Measurements from ENCODE around the gene WASL. TPM values are rescaled to one million over a fixed set of nuclear protein-coding genes. Genes with fewer than 3 reads are reported as not detected.
A peak's percentile ranks its signal among the peaks of the same experiment; 100 is the strongest.

The WASL gene
- total RNA-seq, 1 donor from 2014 or later = 33.7 TPM

DNA sequence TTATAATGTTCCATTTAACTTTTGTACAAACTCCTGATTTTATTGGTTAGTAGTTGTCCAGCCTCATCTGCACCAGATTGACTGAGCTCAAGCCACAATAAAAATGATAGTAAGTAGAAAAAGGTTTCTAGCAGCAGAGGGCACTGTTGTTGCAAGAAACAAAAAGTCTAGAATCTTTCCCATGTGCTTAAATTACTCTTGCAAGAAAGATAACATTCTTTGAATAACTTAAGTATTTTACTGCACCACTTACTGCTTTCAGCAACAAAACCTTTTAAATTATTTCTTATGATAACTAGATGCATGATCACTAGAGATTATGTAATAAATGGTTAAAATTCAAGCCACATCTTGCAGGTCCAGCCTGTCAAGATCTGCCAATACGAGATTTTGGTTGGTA, 66.1 kb downstream of the WASL start:
- peak; percentile 15 for DNase-seq (ENCODE audit: low spot score)
- peaks cover 11% of the 10 kb centered on the region for H3K36me3 Mint-ChIP-seq (ENCODE audit: low read depth, unreplicated experiment)
- TF ChIP-seq, protein P1, sequence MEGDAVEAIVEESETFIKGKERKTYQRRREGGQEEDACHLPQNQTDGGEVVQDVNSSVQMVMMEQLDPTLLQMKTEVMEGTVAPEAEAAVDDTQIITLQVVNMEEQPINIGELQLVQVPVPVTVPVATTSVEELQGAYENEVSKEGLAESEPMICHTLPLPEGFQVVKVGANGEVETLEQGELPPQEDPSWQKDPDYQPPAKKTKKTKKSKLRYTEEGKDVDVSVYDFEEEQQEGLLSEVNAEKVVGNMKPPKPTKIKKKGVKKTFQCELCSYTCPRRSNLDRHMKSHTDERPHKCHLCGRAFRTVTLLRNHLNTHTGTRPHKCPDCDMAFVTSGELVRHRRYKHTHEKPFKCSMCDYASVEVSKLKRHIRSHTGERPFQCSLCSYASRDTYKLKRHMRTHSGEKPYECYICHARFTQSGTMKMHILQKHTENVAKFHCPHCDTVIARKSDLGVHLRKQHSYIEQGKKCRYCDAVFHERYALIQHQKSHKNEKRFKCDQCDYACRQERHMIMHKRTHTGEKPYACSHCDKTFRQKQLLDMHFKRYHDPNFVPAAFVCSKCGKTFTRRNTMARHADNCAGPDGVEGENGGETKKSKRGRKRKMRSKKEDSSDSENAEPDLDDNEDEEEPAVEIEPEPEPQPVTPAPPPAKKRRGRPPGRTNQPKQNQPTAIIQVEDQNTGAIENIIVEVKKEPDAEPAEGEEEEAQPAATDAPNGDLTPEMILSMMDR (IDR thresholded peaks at IDR 0.05; ENCODE audit: unreplicated experiment) = peak; percentile 68
- no peak overlapping the region for H3K27ac Mint-ChIP-seq (ENCODE audit: unreplicated experiment)
- no peak overlapping the region for H3K4me3 Mint-ChIP-seq (ENCODE audit: unreplicated experiment)
- no peaks in the 10 kb centered on the region for H3K9me3 Mint-ChIP-seq (ENCODE audit: unreplicated experiment)
- H3K4me1 Mint-ChIP-seq (ENCODE audit: unreplicated experiment) = peaks cover 5% of the 10 kb centered on the region
- peaks cover 2% of the 10 kb centered on the region for H3K27me3 Mint-ChIP-seq (ENCODE audit: unreplicated experiment)

DNA sequence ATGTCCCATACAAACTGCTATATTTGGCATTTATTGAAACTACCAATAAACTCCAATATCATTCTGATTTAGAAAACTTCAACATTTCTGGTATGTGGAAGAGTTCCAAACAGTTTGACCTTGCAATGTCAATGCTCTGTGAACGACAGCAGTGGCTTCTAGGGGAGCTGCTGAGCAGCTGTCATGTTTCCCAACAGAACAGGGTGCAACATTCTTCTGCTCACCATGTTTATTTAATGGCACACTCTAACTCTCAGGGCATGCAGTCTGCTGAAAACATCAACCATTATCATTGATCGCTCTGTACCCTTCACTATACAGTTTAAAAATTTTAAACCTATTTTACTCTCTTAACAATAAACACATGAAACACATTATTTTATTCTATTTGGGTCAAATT, 67.2 kb downstream of the WASL start:
- no peak for DNase-seq (ENCODE audit: low spot score)
- Mint-ChIP-seq H3K27ac (ENCODE audit: unreplicated experiment) (no peak overlapping the region), H3K27me3 (ENCODE audit: unreplicated experiment) (peaks cover 2% of the 10 kb centered on the region), H3K9me3 (ENCODE audit: unreplicated experiment) (no peaks in the 10 kb centered on the region), H3K4me3 (ENCODE audit: unreplicated experiment) (no peak overlapping the region), H3K4me1 (ENCODE audit: unreplicated experiment) (peaks cover 5% of the 10 kb centered on the region), H3K36me3 (ENCODE audit: low read depth, unreplicated experiment) (peaks cover 11% of the 10 kb centered on the region)
- TF ChIP-seq, protein P1 (IDR thresholded peaks at IDR 0.05; ENCODE audit: unreplicated experiment) = no peak

DNA sequence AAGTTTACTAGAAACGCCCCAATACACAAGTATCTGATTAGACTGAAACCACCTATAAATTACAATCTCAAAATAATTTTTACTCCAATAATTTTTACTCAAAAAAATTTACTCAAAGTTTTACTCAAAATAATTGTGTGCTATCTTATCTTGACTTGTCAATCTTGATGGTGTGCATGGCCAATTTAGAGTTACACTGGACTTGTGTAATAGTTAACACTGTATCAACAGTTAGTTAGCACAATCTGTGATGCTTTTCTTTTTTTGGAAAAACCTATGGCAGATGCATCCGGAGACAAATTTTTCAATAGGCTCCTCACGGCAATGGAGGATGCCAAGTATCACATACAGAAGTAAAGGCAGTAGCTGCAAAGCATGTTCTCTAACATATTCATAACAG, 68.2 kb downstream of the WASL start:
- peaks cover 2% of the 10 kb centered on the region for H3K27me3 Mint-ChIP-seq (ENCODE audit: unreplicated experiment)
- no peak overlapping the region for H3K4me3 Mint-ChIP-seq (ENCODE audit: unreplicated experiment)
- peaks cover 11% of the 10 kb centered on the region for H3K36me3 Mint-ChIP-seq (ENCODE audit: low read depth, unreplicated experiment)
- DNase-seq (ENCODE audit: low spot score) = no peak
- peaks cover 5% of the 10 kb centered on the region for H3K4me1 Mint-ChIP-seq (ENCODE audit: unreplicated experiment)
- no peak overlapping the region for H3K27ac Mint-ChIP-seq (ENCODE audit: unreplicated experiment)
- TF ChIP-seq, protein P1 (IDR thresholded peaks at IDR 0.05; ENCODE audit: unreplicated experiment) = no peak
- H3K9me3 Mint-ChIP-seq (ENCODE audit: unreplicated experiment) = no peaks in the 10 kb centered on the region

DNA sequence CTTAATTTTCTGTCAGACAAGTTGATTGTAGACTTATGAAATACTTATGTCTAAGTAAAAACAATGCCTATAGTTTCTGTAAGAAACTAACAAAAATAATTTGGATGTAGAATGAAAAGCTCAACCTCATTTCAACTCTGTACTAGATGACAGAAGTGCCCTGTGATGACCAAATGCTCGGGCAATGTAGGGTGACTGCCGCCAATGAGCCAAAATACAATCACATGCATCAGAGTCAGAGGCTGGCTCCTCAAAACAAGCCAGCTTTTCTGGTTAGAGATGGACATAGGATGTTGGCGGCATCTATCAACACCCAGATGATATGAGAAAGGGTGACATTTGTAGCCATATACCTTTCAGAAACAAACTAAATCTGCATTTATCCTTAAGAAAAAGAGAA, 69.2 kb downstream of the WASL start:
- H3K4me1 Mint-ChIP-seq (ENCODE audit: unreplicated experiment) = peaks cover 5% of the 10 kb centered on the region
- H3K27ac Mint-ChIP-seq (ENCODE audit: unreplicated experiment) = no peak overlapping the region
- TF ChIP-seq, protein P1 (IDR thresholded peaks at IDR 0.05; ENCODE audit: unreplicated experiment) = no peak
- H3K36me3 Mint-ChIP-seq (ENCODE audit: low read depth, unreplicated experiment) = peaks cover 4% of the 10 kb centered on the region
- H3K27me3 Mint-ChIP-seq (ENCODE audit: unreplicated experiment) = no peaks in the 10 kb centered on the region
- H3K9me3 Mint-ChIP-seq (ENCODE audit: unreplicated experiment) = no peaks in the 10 kb centered on the region
- H3K4me3 Mint-ChIP-seq (ENCODE audit: unreplicated experiment) = no peak overlapping the region
- no peak for DNase-seq (ENCODE audit: low spot score)

DNA sequence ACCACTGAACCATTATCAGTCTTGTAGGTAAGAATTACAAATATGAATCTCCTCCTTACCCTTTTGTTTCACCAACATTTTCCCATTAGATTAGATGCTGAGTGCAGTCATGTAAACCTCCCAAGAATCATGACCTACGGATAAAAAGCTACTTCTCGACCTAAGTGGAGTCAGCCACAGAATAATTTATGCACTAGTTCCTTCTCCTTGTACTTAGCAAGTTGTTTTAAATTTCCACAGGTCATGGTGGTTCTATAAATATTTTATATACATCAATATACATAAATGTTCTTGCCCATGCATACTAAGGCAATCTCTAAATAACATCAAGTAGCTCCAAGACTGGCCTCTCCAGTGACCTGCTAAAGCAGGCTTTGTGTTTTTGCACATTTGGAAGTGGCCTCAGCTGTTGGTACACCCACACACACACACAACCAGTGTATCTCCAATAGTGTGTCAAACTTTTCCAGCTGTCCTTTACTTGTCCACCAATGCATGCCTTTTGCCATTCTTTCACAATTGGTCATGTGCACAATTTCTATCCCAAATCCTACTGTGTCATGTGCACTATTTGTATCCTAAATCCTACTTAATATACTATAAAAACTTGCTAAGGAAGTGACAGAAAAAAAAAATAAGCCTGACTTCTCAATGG, 71.6 kb downstream of the WASL start:
- no peak for DNase-seq (ENCODE audit: low spot score)
- Mint-ChIP-seq H3K27me3 (ENCODE audit: unreplicated experiment) (peaks cover 2% of the 10 kb centered on the region), H3K4me3 (ENCODE audit: unreplicated experiment) (no peak overlapping the region), H3K4me1 (ENCODE audit: unreplicated experiment) (peaks cover 5% of the 10 kb centered on the region), H3K27ac (ENCODE audit: unreplicated experiment) (no peak overlapping the region), H3K36me3 (ENCODE audit: low read depth, unreplicated experiment) (no peaks in the 10 kb centered on the region), H3K9me3 (ENCODE audit: unreplicated experiment) (no peaks in the 10 kb centered on the region)
- TF ChIP-seq, protein P1 (IDR thresholded peaks at IDR 0.05; ENCODE audit: unreplicated experiment) = no peak

All from endothelial cell (in vitro differentiated cells).